Fibroblast of skin of right quadriceps (primary cell): ENCODE results near the gene TSPAN2.

Experiments used
- DNase-seq: peaks from one replicate; pipeline ENCODE4 v3.0.0-alpha.2; 2013

TSPAN2 gene

GRCh38 chr1:115112496-115113375 is 23.4 kb upstream of the TSPAN2 start:
- DNase-seq = no peak

- peak; percentile 37 for DNase-seq
Observed at GRCh38 chr1:115107516-115108260, 18.4 kb upstream of the TSPAN2 start.

- DNase-seq = no peak
Observed at GRCh38 chr1:115105831-115106230, 16.5 kb upstream of the TSPAN2 start.

- DNase-seq = peak; percentile 29
Observed at GRCh38 chr1:115099693-115100050, 10.4 kb upstream of the TSPAN2 start.

GRCh38 chr1:115098979-115099692 is 9.8 kb upstream of the TSPAN2 start:
- DNase-seq = peak; percentile 32

GRCh38 chr1:115092175-115092574 is 2.9 kb upstream of the TSPAN2 start:
- DNase-seq = no peak

GRCh38 chr1:115091572-115091971 is 2.3 kb upstream of the TSPAN2 start:
- DNase-seq = no peak

GRCh38 chr1:115090956-115091355 is 1.7 kb upstream of the TSPAN2 start:
- DNase-seq = no peak

GRCh38 chr1:115090540-115090939 is 1.2 kb upstream of the TSPAN2 start:
- no peak for DNase-seq

GRCh38 chr1:115090186-115090490 is 835 bp upstream of the TSPAN2 start:
- DNase-seq = peak; percentile 33

GRCh38 chr1:115088871-115089419 is 358 bp downstream of the TSPAN2 start:
- no peak for DNase-seq

- no peak for DNase-seq
Observed at GRCh38 chr1:115088115-115088778, 1.1 kb downstream of the TSPAN2 start.

GRCh38 chr1:115086176-115086830 is 3.0 kb downstream of the TSPAN2 start:
- no peak for DNase-seq

GRCh38 chr1:115084902-115085511 is 4.3 kb downstream of the TSPAN2 start:
- no peak for DNase-seq

GRCh38 chr1:115082949-115083348 is 6.4 kb downstream of the TSPAN2 start:
- DNase-seq = no peak

GRCh38 chr1:115078708-115079107 is 10.6 kb downstream of the TSPAN2 start:
- no peak for DNase-seq

GRCh38 chr1:115077984-115078330 is 11.3 kb downstream of the TSPAN2 start:
- no peak for DNase-seq

GRCh38 chr1:115077286-115077983 is 11.9 kb downstream of the TSPAN2 start:
- no peak for DNase-seq

- no peak for DNase-seq
Observed at GRCh38 chr1:115076384-115076915, 12.9 kb downstream of the TSPAN2 start.

GRCh38 chr1:115074839-115075534 is 14.3 kb downstream of the TSPAN2 start:
- no peak for DNase-seq
